ENCODE measurements around the gene ABCB10. TPM values are rescaled to one million over a fixed set of nuclear protein-coding genes. Genes with fewer than 3 reads are reported as not detected.

Gene ABCB10
- total RNA-seq, 2 donors from 2014 or later: 11.0 to 21.9 TPM

GRCh38 chr1:229507951-229508822 is 50.3 kb downstream of the ABCB10 start, which contains the start of gene NUP133:
Gene NUP133 (minus strand): TSS chr1:229508341. CDS start chr1:229508249, 92 bp downstream.
- Histone ChIP-seq H3K4me3 (peak within 1 kb of the TSS; percentile 85 to 97), H3K4me1 (replicated peaks) (peaks cover 6% of the 10 kb centered on the region), H3K27ac (peak within 1 kb of the TSS; percentile 88 to 91), H3K36me3 (no peaks in the 10 kb centered on the region), H3K9me3 (no peaks in the 10 kb centered on the region), H3K27me3 (replicated peaks; ENCODE audit: insufficient read depth) (no peaks in the 10 kb centered on the region)
- WGBS: under 1% methylated on average over 65 of the region's 65 CpGs
- peak; percentile 100 for DNase-seq (ENCODE audit: low spot score)
- peak in 1 of 4 experiments; percentile 22 for TF ChIP-seq CTCF (IDR thresholded peaks at IDR 0.05)
- TF ChIP-seq POLR2A (IDR thresholded peaks at IDR 0.05): peak; percentile 97
- TF ChIP-seq POLR2AphosphoS5 (IDR thresholded peaks at IDR 0.05): peak; percentile 99
- intact Hi-C loops (cut with DNase I): no loop called here

GRCh38 chr1:229507502-229507901 is 51.0 kb downstream of the ABCB10 start:
- 5% methylated on average over 5 of the region's 5 CpGs for WGBS

GRCh38 chr1:229506633-229507032 is 51.9 kb downstream of the ABCB10 start:
- no peak overlapping the region for H3K4me3 ChIP-seq
- TF ChIP-seq CTCF (IDR thresholded peaks at IDR 0.05) (no peak), POLR2A (IDR thresholded peaks at IDR 0.05) (no peak)
- H3K27me3 ChIP-seq (replicated peaks; ENCODE audit: insufficient read depth): no peaks in the 10 kb centered on the region
- no peaks in the 10 kb centered on the region for H3K36me3 ChIP-seq
- 72% methylated on average over 8 of the region's 8 CpGs for whole genome bisulfite sequencing
- DNase-seq (ENCODE audit: low spot score): no peak
- intact Hi-C loops (cut with DNase I): no loop called here
- no peaks in the 10 kb centered on the region for H3K9me3 ChIP-seq
- H3K4me1 ChIP-seq (replicated peaks): peaks cover 6% of the 10 kb centered on the region
- H3K27ac ChIP-seq: no peak overlapping the region

More at GRCh38 chr1:229507502-229507901, 51.0 kb downstream of the ABCB10 start:
- no peak for TF ChIP-seq POLR2AphosphoS5 (IDR thresholded peaks at IDR 0.05)
- no peak for TF ChIP-seq POLR2A (IDR thresholded peaks at IDR 0.05)
- TF ChIP-seq CTCF (IDR thresholded peaks at IDR 0.05): no peak
- no peaks in the 10 kb centered on the region for H3K9me3 ChIP-seq
- intact Hi-C loops (cut with DNase I): no loop called here
- H3K36me3 ChIP-seq: no peaks in the 10 kb centered on the region
- H3K4me3 ChIP-seq: peak overlapping the region; percentile 85 to 97
- peaks cover 6% of the 10 kb centered on the region for H3K4me1 ChIP-seq (replicated peaks)
- peak overlapping the region; percentile 88 to 91 for H3K27ac ChIP-seq
- DNase-seq (ENCODE audit: low spot score): no peak
- no peaks in the 10 kb centered on the region for H3K27me3 ChIP-seq (replicated peaks; ENCODE audit: insufficient read depth)

GRCh38 chr1:229495782-229496181 is 62.7 kb downstream of the ABCB10 start:
- Histone ChIP-seq H3K4me3 (no peak overlapping the region), H3K36me3 (peaks cover 10 to 11% of the 10 kb centered on the region in 2 donors), H3K9me3 (no peaks in the 10 kb centered on the region), H3K4me1 (replicated peaks) (no peaks in the 10 kb centered on the region), H3K27ac (no peak overlapping the region), H3K27me3 (replicated peaks; ENCODE audit: insufficient read depth) (no peaks in the 10 kb centered on the region)
- WGBS: 94% methylated on average over 2 of the region's 2 CpGs
- intact Hi-C loops (cut with DNase I): no loop called here
- no peak for TF ChIP-seq POLR2A (IDR thresholded peaks at IDR 0.05)
- no peak for TF ChIP-seq CTCF (IDR thresholded peaks at IDR 0.05)
- DNase-seq (ENCODE audit: low spot score): no peak

- intact Hi-C loops (cut with DNase I): no loop called here
Observed at GRCh38 chr1:229487181-229487580, 71.3 kb downstream of the ABCB10 start.

More at GRCh38 chr1:229487181-229487580, 71.3 kb downstream of the ABCB10 start:
- no peaks in the 10 kb centered on the region for H3K4me1 ChIP-seq (replicated peaks)
- DNase-seq (ENCODE audit: low spot score): no peak
- no peaks in the 10 kb centered on the region for H3K27me3 ChIP-seq (replicated peaks; ENCODE audit: insufficient read depth)
- H3K9me3 ChIP-seq: no peaks in the 10 kb centered on the region
- H3K36me3 ChIP-seq: peaks cover 4 to 9% of the 10 kb centered on the region in 2 donors
- H3K27ac ChIP-seq: no peak overlapping the region
- no peak for TF ChIP-seq CTCF (IDR thresholded peaks at IDR 0.05)
- TF ChIP-seq POLR2A (IDR thresholded peaks at IDR 0.05): no peak
- no peak for TF ChIP-seq POLR2AphosphoS5 (IDR thresholded peaks at IDR 0.05)
- 98% methylated on average over 1 of the region's 1 CpG for WGBS
- H3K4me3 ChIP-seq: no peak overlapping the region

All from prostate gland (tissue), 2 donors.